Forelimb muscle (tissue), 1 donor: ENCODE data around the gene SPG7. TPM values are rescaled to one million over a fixed set of nuclear protein-coding genes. Genes with fewer than 3 reads are reported as not detected.
"Not testable (repeated sequence)": the region's sequence is repeated elsewhere in the genome, so short reads cannot be mapped to it uniquely, and the experiment has no call there.

ENCODE experiments used
- DNase-seq: peaks from one replicate; pipeline ENCODE4 v3.0.0-alpha.2; 2013; ENCODE audit warnings: low read depth
- polyA plus RNA-seq: library from polyadenylated mRNA; unstranded; fragments of 120-200 nt; gene quantifications from one replicate; pipeline ENCODE4 v1.2.1, GENCODE V29; 2013; ENCODE audit not compliant: insufficient read length

The SPG7 gene
- polyA plus RNA-seq, 1 donor: 67.1 TPM

- DNase-seq: no peak
These were observed 56.5 kb downstream of the SPG7 start for GRCh38 chr16:89564476-89565255.

GRCh38 chr16:89565256-89565505, 57.0 kb downstream of the SPG7 start:
- DNase-seq: no peak

GRCh38 chr16:89565506-89566372, 57.5 kb downstream of the SPG7 start:
- DNase-seq: no peak

- no peak for DNase-seq
These were observed 59.7 kb downstream of the SPG7 start for GRCh38 chr16:89567656-89568594.

- DNase-seq: no peak
These were observed 61.5 kb downstream of the SPG7 start for GRCh38 chr16:89569506-89570341.

GRCh38 chr16:89570342-89570923, 62.2 kb downstream of the SPG7 start:
- DNase-seq: no peak

- not testable (repeated sequence) for DNase-seq
These were observed 62.9 kb downstream of the SPG7 start for GRCh38 chr16:89570983-89571598.

- DNase-seq: no peak
These were observed 63.4 kb downstream of the SPG7 start for GRCh38 chr16:89571636-89572035.

- DNase-seq: no peak
These were observed 63.9 kb downstream of the SPG7 start for GRCh38 chr16:89572073-89572484.

- no peak for DNase-seq
These were observed 64.4 kb downstream of the SPG7 start for GRCh38 chr16:89572485-89573205.

- DNase-seq: no peak
These were observed 65.8 kb downstream of the SPG7 start for GRCh38 chr16:89573826-89574680.

- DNase-seq: no peak
These were observed 66.6 kb downstream of the SPG7 start for GRCh38 chr16:89574681-89575246.

- no peak for DNase-seq
These were observed 67.3 kb downstream of the SPG7 start, which contains the start of gene CPNE7 for GRCh38 chr16:89575247-89576152. Gene CPNE7 (plus strand): TSS chr16:89575758. CDS start chr16:89575898, 140 bp downstream.

- DNase-seq: no peak
These were observed 68.2 kb downstream of the SPG7 start for GRCh38 chr16:89576153-89577054.

- DNase-seq: no peak
These were observed 69.0 kb downstream of the SPG7 start for GRCh38 chr16:89577055-89577759.
